ENCODE measurements around the gene FAM241B.

The FAM241B gene

DNA sequence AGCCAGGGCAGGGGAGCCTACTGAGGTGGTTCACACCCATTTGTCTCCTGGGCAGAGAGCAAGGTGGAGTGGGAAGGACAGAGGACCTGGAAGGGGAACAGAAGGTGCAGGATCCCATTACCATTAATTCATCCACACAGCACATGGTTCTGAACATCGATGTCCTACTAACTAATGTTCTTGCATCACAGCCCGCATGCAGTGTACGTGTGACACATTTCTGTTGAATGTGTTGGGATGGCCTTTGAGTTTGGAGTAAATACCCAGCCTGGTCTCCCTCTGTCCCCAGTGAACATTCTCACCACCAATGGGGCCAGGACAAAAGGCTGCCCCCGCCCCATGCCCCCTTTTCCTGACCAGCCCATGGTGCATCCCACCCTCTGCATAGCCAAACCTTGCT lies 46.3 kb downstream of the FAM241B start:
- Histone ChIP-seq H3K36me3 (ENCODE audit: control insufficient read depth, insufficient read depth, low read length, severe bottlenecking) (no peaks in the 10 kb centered on the region), H3K9me3 (ENCODE audit: control insufficient read depth, low read length) (no peaks in the 10 kb centered on the region), H3K9ac (ENCODE audit: low read length) (no peak overlapping the region), H3K4me1 (ENCODE audit: control insufficient read depth, insufficient read depth, low read length) (no peaks in the 10 kb centered on the region), H3K4me3 (ENCODE audit: low read length) (no peak overlapping the region), H3K27me3 (replicated peaks; ENCODE audit: control insufficient read depth, insufficient read depth, low read length) (peaks cover 85% of the 10 kb centered on the region)
- no peak for DNase-seq (ENCODE audit: low read depth)

DNA sequence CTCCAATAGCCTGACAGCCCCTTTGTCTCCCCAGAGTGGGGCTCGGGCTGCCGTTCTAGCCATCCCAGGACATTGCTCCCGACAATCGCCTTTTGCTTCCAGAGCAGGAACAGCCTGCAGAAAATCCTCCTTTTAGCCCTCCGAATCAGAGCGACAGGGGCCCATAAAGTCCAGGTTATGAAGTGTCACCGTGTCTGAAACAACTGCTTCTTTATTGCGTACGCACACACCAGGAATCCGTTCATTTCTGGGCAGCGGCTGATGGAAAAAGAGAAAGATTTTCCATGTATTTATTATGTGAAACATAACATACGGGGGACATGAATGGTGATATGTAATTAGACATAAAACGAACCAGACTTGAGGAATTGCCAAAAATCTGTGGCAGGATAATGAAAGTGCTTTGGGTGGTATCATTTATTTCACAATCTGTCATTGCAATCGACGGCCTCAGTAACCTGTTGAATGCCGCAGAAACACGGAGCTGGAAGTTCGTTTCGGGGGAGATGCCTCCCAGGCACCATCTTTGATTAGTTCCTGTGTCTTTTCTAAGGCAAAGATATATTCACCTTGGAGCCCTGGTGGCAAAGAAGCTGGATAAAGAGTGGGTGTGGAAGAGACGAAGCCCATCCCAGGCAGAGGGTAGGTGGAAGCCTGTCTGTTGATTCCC lies 48.1 kb downstream of the FAM241B start:
- no peaks in the 10 kb centered on the region for H3K36me3 ChIP-seq (ENCODE audit: control insufficient read depth, insufficient read depth, low read length, severe bottlenecking)
- no peak overlapping the region for H3K9ac ChIP-seq (ENCODE audit: low read length)
- no peaks in the 10 kb centered on the region for H3K9me3 ChIP-seq (ENCODE audit: control insufficient read depth, low read length)
- DNase-seq (ENCODE audit: low read depth), result no peak
- H3K4me1 ChIP-seq (ENCODE audit: control insufficient read depth, insufficient read depth, low read length), result no peaks in the 10 kb centered on the region
- peaks cover 98% of the 10 kb centered on the region for H3K27me3 ChIP-seq (replicated peaks; ENCODE audit: control insufficient read depth, insufficient read depth, low read length)
- H3K4me3 ChIP-seq (ENCODE audit: low read length), result no peak overlapping the region

DNA sequence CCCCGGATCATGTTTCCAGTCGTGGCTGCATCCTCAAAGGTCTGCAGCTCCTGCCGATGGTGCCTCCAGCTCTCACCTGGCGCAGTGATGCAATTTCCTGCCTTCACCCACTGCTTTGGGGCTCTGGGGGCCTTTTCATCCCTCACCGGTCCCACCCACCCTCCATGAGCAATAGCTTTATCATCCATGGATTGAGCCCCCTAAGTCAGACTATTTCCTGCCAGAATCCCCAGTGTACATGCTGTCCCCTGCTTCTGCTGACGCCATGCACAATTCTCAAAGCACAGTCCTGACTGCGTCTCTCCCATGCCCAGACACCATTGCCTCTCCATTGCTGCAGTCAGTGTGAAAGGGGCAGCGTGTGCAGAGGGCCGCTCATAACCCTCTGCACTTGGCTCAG lies 49.7 kb downstream of the FAM241B start:
- peaks cover 7% of the 10 kb centered on the region for H3K4me1 ChIP-seq (ENCODE audit: control insufficient read depth, insufficient read depth, low read length)
- peaks cover 83% of the 10 kb centered on the region for H3K27me3 ChIP-seq (replicated peaks; ENCODE audit: control insufficient read depth, insufficient read depth, low read length)
- no peaks in the 10 kb centered on the region for H3K36me3 ChIP-seq (ENCODE audit: control insufficient read depth, insufficient read depth, low read length, severe bottlenecking)
- H3K9me3 ChIP-seq (ENCODE audit: control insufficient read depth, low read length), result no peaks in the 10 kb centered on the region
- H3K9ac ChIP-seq (ENCODE audit: low read length), result no peak overlapping the region
- no peak for DNase-seq (ENCODE audit: low read depth)
- H3K4me3 ChIP-seq (ENCODE audit: low read length), result no peak overlapping the region

DNA sequence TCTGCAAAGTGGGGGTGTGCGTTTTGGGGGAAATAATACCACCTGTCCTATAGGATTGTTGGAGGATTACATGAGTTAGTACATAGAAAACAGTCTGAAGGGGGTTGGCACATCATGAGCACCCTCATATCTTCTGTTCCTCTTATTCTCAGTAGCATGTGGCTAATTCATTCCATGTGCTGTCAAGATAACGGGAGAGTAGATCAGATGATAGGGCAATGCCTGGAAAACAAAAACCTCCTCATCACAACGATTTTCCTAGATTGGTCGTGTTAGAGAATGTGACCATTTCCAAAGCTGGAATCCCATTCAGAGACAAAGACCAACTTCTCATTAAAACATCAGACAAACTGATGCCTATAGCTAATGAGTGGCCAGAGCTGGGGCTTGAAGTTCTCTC lies 50.6 kb downstream of the FAM241B start:
- Histone ChIP-seq H3K4me3 (ENCODE audit: low read length) (no peak overlapping the region), H3K27me3 (replicated peaks; ENCODE audit: control insufficient read depth, insufficient read depth, low read length) (peaks cover 74% of the 10 kb centered on the region), H3K4me1 (ENCODE audit: control insufficient read depth, insufficient read depth, low read length) (peaks cover 11% of the 10 kb centered on the region), H3K9ac (ENCODE audit: low read length) (no peak overlapping the region), H3K36me3 (ENCODE audit: control insufficient read depth, insufficient read depth, low read length, severe bottlenecking) (no peaks in the 10 kb centered on the region), H3K9me3 (ENCODE audit: control insufficient read depth, low read length) (no peaks in the 10 kb centered on the region)
- DNase-seq (ENCODE audit: low read depth), result no peak

DNA sequence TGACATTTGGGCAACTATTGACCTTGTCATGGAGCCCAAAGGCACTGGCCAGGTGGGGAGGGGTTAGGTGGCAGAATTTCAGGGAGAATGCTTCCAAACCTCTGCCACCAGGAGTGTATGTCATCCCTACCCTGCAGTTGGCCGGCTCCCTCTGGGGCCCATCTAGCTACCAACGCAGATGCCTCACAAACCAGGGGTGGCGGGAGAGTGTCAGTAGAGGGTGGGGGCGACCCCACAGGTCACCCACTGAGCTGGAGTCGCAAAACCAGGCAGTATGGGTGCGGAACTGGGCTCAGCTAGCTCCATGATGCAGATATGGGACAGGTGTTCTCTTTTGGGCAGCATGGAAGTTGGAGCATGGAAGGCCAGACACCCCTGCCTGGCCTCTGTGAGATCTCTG lies 51.4 kb downstream of the FAM241B start:
- Histone ChIP-seq H3K4me1 (ENCODE audit: control insufficient read depth, insufficient read depth, low read length) (peaks cover 11% of the 10 kb centered on the region), H3K27me3 (replicated peaks; ENCODE audit: control insufficient read depth, insufficient read depth, low read length) (peaks cover 66% of the 10 kb centered on the region), H3K9ac (ENCODE audit: low read length) (no peak overlapping the region), H3K9me3 (ENCODE audit: control insufficient read depth, low read length) (no peaks in the 10 kb centered on the region), H3K36me3 (ENCODE audit: control insufficient read depth, insufficient read depth, low read length, severe bottlenecking) (no peaks in the 10 kb centered on the region), H3K4me3 (ENCODE audit: low read length) (no peak overlapping the region)
- DNase-seq (ENCODE audit: low read depth), result no peak

DNA sequence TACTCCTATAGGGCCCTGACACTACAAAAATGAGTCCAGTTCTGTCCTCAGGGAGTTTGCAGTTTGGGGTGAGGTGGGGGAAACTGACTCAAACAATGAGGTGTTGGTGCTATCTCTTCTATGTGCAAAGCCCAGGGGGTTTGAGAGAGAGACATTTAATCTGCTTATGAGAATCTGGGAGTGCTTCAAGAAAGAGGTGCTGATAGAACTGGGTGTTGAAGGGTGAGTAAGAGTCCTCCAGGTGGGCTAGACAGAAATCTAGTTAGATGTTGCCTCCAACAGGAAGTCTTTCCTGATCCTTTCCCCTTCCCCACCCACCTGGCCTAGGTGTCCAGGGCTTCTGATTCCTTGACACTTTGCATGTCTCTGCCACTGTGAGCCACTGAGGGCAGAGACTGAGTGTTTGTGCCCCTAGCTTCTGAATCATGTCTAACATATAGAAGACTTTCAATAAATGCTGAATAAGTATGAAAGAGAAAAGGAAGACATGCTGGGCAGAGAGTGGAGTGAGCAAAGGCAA lies 53.0 kb downstream of the FAM241B start:
- no peak for DNase-seq (ENCODE audit: low read depth)
- Histone ChIP-seq H3K9me3 (ENCODE audit: control insufficient read depth, low read length) (no peaks in the 10 kb centered on the region), H3K4me1 (ENCODE audit: control insufficient read depth, insufficient read depth, low read length) (peaks cover 11% of the 10 kb centered on the region), H3K36me3 (ENCODE audit: control insufficient read depth, insufficient read depth, low read length, severe bottlenecking) (no peaks in the 10 kb centered on the region), H3K27me3 (replicated peaks; ENCODE audit: control insufficient read depth, insufficient read depth, low read length) (peaks cover 64% of the 10 kb centered on the region), H3K9ac (ENCODE audit: low read length) (no peak overlapping the region), H3K4me3 (ENCODE audit: low read length) (no peak overlapping the region)
